Measurements from ENCODE around the gene FNIP1. TPM values are rescaled to one million over a fixed set of nuclear protein-coding genes. Genes with fewer than 3 reads are reported as not detected.

FNIP1 gene
- total and polyA plus RNA-seq, 2 of the 13 experiments (the other 11 are each of a cell fraction or from before 2014, with no cell fraction given): 10.9 to 29.3 TPM

- WGBS (ENCODE audit: low lambda C conversion rate): 89% methylated on average over 1 of the region's 1 CpG
- FAIRE-seq (no peak), DNase-seq (ENCODE audit: low spot score) (no peak), ATAC-seq (no peak)
- Histone ChIP-seq H3K4me3 (replicated peaks in 1 of 3; ENCODE audit: insufficient read depth in 1 of 3, low read depth in 2 of 3, low read length in 3 of 3) (no peak overlapping the region), H3K27ac (ENCODE audit: extremely low read length, insufficient read depth, low read length) (peak overlapping the region; percentile 16), H3K79me2 (ENCODE audit: insufficient read depth, low read length) (peaks cover 98% of the 10 kb centered on the region), H3K36me3 (replicated peaks in 1 of 2; ENCODE audit: control insufficient read depth in 1 of 2, insufficient read depth in 2 of 2, low read length in 2 of 2) (0 out of 5 replicates have a peak, but pooled peaks cover 0 to 6% of the 10 kb centered on the region in 2 experiments), H3K4me2 (ENCODE audit: low read depth, low read length) (peak overlapping the region; percentile 33), H3K9ac (ENCODE audit: insufficient read depth, low read depth, low read length) (no peak overlapping the region), H3K9me3 (ENCODE audit: low read length) (no peaks in the 10 kb centered on the region), H4K20me1 (ENCODE audit: insufficient read depth, low read length) (peaks cover 20% of the 10 kb centered on the region), H3K4me1 (ENCODE audit: insufficient read depth, low read length) (peaks cover 74% of the 10 kb centered on the region), H3K27me3 (ENCODE audit: control insufficient read depth in 1 of 2, insufficient read depth in 2 of 2, low read length in 2 of 2) (no peaks in the 10 kb centered on the region), H2AFZ (ENCODE audit: low read length) (no peak overlapping the region)
- intact Hi-C loops (cut with micrococcal nuclease; ENCODE audit: unreplicated experiment) (no loop called here), in situ Hi-C loops (cut with HindIII; ENCODE audit: extremely low pct_ligation_motif_present, low pct_unique_long_range_greater_than_20kb) (no loop called here)
- CTCF ChIA-PET (ENCODE audit: low intra/inter-chr PET ratio, low total read pairs): no interaction called here
- POLR2A ChIA-PET: interaction anchor here (1.2 to 1.7 kb wide), 2 partner anchors 14 to 19 kb away, joined by 4 to 7 read pairs; no protein-coding TSS in a partner anchor
- TF ChIP-seq ZNF10 (CRISPR knock-in tag; IDR thresholded peaks at IDR 0.05; ENCODE audit: borderline replicate concordance, low read depth) (no peak), LCORL (IDR thresholded peaks at IDR 0.05) (no peak), LCORL (CRISPR knock-in tag; IDR thresholded peaks at IDR 0.05) (no peak), KDM5B (CRISPR knock-in tag; IDR thresholded peaks at IDR 0.05; ENCODE audit: borderline replicate concordance) (no peak), FOSL2 (CRISPR knock-in tag; IDR thresholded peaks at IDR 0.05) (peak; percentile 69)
- TF ChIP-seq, protein P1, sequence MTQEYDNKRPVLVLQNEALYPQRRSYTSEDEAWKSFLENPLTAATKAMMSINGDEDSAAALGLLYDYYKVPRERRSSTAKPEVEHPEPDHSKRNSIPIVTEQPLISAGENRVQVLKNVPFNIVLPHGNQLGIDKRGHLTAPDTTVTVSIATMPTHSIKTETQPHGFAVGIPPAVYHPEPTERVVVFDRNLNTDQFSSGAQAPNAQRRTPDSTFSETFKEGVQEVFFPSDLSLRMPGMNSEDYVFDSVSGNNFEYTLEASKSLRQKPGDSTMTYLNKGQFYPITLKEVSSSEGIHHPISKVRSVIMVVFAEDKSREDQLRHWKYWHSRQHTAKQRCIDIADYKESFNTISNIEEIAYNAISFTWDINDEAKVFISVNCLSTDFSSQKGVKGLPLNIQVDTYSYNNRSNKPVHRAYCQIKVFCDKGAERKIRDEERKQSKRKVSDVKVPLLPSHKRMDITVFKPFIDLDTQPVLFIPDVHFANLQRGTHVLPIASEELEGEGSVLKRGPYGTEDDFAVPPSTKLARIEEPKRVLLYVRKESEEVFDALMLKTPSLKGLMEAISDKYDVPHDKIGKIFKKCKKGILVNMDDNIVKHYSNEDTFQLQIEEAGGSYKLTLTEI (CRISPR knock-in tag; conservative IDR thresholded peaks at IDR 0.05): no peak
- TF ChIP-seq, protein P2, sequence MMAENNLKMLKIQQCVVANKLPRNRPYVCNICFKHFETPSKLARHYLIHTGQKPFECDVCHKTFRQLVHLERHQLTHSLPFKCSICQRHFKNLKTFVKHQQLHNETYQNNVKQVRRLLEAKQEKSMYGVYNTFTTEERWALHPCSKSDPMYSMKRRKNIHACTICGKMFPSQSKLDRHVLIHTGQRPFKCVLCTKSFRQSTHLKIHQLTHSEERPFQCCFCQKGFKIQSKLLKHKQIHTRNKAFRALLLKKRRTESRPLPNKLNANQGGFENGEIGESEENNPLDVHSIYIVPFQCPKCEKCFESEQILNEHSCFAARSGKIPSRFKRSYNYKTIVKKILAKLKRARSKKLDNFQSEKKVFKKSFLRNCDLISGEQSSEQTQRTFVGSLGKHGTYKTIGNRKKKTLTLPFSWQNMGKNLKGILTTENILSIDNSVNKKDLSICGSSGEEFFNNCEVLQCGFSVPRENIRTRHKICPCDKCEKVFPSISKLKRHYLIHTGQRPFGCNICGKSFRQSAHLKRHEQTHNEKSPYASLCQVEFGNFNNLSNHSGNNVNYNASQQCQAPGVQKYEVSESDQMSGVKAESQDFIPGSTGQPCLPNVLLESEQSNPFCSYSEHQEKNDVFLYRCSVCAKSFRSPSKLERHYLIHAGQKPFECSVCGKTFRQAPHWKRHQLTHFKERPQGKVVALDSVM (CRISPR knock-in tag; IDR thresholded peaks at IDR 0.05): peak; percentile 45; the same call in 1 of the 2 replicates
- no TSS peak for BruUV-seq (replicated peaks)
Observed at GRCh38 chr5:131628990-131629389, 167.8 kb downstream of the FNIP1 start.

Measured in HepG2 (cell line).